A673 (cell line): ENCODE results near the gene MMD. TPM values are rescaled to one million over a fixed set of nuclear protein-coding genes. Genes with fewer than 3 reads are reported as not detected.

Source experiments
- BruUV-seq: library from RNA; stranded (reverse); fragments of 400-500 nt; replicated peaks from 2 replicates; lab custom pipeline; 2021; lab: Mats Ljungman, UMichigan
- CTCF ChIA-PET: fragments of 300-600 bp; sonication (Branson Sonifier 250); formaldehyde crosslinking; loops from one replicate; lab custom pipeline; 2022; ENCODE audit warnings: antibody characterized with exemption; lab: Charles Lee
- POLR2A ChIA-PET: fragments of 300-600 bp; sonication (Branson Sonifier 250); formaldehyde crosslinking; loops from one replicate; lab custom pipeline; 2022; ENCODE audit warnings: antibody characterized with exemption; ENCODE audit not compliant: low non-redundant PET; lab: Charles Lee
- DNase-seq: peaks from one replicate; pipeline ENCODE4 v3.0.0-alpha.2; 2015; ENCODE audit warnings: low spot score
- H3K27ac ChIP-seq: fragments of 200-600 bp; sonication (generic); 2 replicates; pipeline ENCODE4 v1.5.1; 2016; ENCODE audit warnings: mixed run types, low read depth, mild to moderate bottlenecking, mixed read lengths, antibody characterized with exemption, low read length; ENCODE audit not compliant: poor library complexity, severe bottlenecking
- H3K27me3 ChIP-seq: fragments of 200-600 bp; sonication (generic); replicated peaks from 2 replicates; pipeline ENCODE4 v1.6.1; 2017; ENCODE audit warnings: mixed run types, low read depth, mild to moderate bottlenecking, mixed read lengths, antibody characterized with exemption, low read length; ENCODE audit not compliant: insufficient read depth, poor library complexity
- H3K36me3 ChIP-seq: fragments of 200-600 bp; sonication (generic); 2 replicates; pipeline ENCODE4 v1.6.1; 2016; ENCODE audit warnings: mixed run types, mild to moderate bottlenecking, mixed read lengths, antibody characterized with exemption, low read length; ENCODE audit not compliant: insufficient read depth, poor library complexity, severe bottlenecking
- H3K4me1 ChIP-seq: fragments of 200-600 bp; sonication (generic); 2 replicates; pipeline ENCODE4 v1.6.1; 2017; ENCODE audit warnings: mixed run types, mild to moderate bottlenecking, mixed read lengths, antibody characterized with exemption, low read length; ENCODE audit not compliant: insufficient read depth, poor library complexity, severe bottlenecking
- H3K4me3 ChIP-seq: fragments of 200-600 bp; sonication (generic); 2 replicates; pipeline ENCODE4 v1.5.1; 2016; ENCODE audit warnings: low read depth, mixed run types, mild to moderate bottlenecking, mixed read lengths, low read length; ENCODE audit not compliant: poor library complexity, severe bottlenecking
- H3K9me3 ChIP-seq: fragments of 200-600 bp; sonication (generic); 2 replicates; pipeline ENCODE4 v1.6.1; 2016; ENCODE audit warnings: mixed run types, low read depth, mild to moderate bottlenecking, mixed read lengths, antibody characterized with exemption, low read length; ENCODE audit not compliant: poor library complexity, severe bottlenecking
- EZH2 ChIP-seq: fragments of 200-600 bp; sonication (generic); IDR thresholded peaks from 2 replicates; pipeline ENCODE4 v1.6.1; 2017; ENCODE audit warnings: borderline replicate concordance, low read depth, mild to moderate bottlenecking, mixed read lengths, antibody characterized with exemption, low read length; ENCODE audit not compliant: poor library complexity, severe bottlenecking
- intact Hi-C: fragments of 100-400 bp; cut with micrococcal nuclease; formaldehyde crosslinking; loops from one replicate; pipeline ENCODE4 v1.10.0; 2022; ENCODE audit not compliant: unreplicated experiment
- total RNA-seq: library from RNA; stranded (reverse); gene quantifications from 2 replicates; pipeline ENCODE4 v1.2.3, GENCODE V29; 2021
- TF ChIP-seq, protein P1 (sequence below): fragments of 300-800, 200-600 bp; sonication (generic); conservative IDR thresholded peaks from 2 replicates; pipeline ENCODE4 v1.5.1; 2017; ENCODE audit warnings: low read depth, mild to moderate bottlenecking, antibody characterized with exemption, low read length, moderate library complexity, mixed read lengths

MMD gene
- total RNA-seq, 1 experiment from 2014 or later, result 24.9 TPM

DNA sequence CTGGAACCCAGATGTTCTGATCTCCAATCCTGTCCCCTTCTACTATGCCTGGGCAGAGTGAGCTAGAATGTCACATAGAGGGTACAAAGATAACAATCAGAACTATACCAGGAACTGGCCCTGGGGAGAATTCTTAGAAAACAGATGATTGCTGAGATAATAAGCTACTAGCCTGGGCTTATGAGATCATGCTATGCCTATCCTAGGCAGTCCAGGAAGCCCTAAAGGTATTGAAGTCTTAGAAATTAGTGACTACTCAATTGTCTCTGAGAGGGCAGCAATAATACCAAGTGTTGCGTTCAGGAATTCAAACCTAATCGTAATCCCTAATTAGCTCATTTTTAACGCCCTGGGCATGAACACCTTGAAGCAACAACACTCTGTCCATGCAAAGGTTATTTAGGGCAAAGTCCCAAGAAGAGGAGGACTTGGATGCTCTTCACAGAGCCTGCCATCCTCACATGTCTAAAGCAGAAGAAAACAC lies 77.1 kb downstream of the MMD start:
- CTCF ChIA-PET, result interaction anchor here (1.2 kb wide), 1 partner anchor 12 kb away, joined by 5 read pairs; no protein-coding TSS in a partner anchor
- TF ChIP-seq, protein P1, sequence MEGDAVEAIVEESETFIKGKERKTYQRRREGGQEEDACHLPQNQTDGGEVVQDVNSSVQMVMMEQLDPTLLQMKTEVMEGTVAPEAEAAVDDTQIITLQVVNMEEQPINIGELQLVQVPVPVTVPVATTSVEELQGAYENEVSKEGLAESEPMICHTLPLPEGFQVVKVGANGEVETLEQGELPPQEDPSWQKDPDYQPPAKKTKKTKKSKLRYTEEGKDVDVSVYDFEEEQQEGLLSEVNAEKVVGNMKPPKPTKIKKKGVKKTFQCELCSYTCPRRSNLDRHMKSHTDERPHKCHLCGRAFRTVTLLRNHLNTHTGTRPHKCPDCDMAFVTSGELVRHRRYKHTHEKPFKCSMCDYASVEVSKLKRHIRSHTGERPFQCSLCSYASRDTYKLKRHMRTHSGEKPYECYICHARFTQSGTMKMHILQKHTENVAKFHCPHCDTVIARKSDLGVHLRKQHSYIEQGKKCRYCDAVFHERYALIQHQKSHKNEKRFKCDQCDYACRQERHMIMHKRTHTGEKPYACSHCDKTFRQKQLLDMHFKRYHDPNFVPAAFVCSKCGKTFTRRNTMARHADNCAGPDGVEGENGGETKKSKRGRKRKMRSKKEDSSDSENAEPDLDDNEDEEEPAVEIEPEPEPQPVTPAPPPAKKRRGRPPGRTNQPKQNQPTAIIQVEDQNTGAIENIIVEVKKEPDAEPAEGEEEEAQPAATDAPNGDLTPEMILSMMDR, result no peak
- no peak for TF ChIP-seq EZH2

DNA sequence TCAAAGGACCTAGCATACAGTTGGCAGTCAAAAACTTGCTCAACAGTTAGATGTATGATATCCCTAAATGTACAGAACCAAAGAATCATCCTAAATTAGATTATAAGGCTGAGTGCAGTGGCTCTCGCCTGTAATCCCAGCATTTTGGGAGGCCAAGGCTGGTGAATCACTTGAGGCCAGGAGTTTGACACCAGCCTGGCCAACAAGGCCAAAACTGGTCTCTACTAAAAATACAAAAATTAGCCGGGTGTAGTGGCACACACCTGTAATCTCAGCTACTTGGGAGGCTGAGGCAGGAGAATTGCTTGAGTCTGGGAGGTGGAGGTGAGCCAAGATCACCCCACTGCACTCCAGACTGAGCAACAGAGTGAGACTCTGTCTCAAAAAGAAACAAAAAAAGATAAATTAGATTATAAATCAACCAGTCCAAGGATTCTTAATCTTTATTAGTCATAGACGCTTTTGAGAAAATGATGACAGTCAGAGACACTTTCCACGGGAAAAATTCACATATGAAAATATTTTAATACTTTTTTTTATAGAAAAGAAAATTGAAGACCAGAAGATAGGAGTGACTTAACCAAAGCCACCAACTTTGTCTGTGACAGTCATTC lies 77.6 kb downstream of the MMD start:
- H3K27ac ChIP-seq, result no peak overlapping the region
- H3K4me3 ChIP-seq, result no peak overlapping the region
- TF ChIP-seq, protein P1, result no peak
- TF ChIP-seq EZH2, result no peak
- no peaks in the 10 kb centered on the region for H3K27me3 ChIP-seq
- POLR2A ChIA-PET, result interaction anchor here (0.7 kb wide), 1 partner anchor 9 kb away, joined by 4 read pairs; no protein-coding TSS in a partner anchor
- no peak for DNase-seq
- H3K36me3 ChIP-seq, result no peaks in the 10 kb centered on the region
- H3K4me1 ChIP-seq, result peaks cover 15% of the 10 kb centered on the region
- intact Hi-C loops, result no loop called here
- no TSS peak for BruUV-seq
- CTCF ChIA-PET, result interaction anchor here (1.2 kb wide), 1 partner anchor 13 kb away, joined by 5 read pairs; no protein-coding TSS in a partner anchor
- no peaks in the 10 kb centered on the region for H3K9me3 ChIP-seq

More for the DNA sequence above, 77.1 kb downstream of the MMD start:
- Histone ChIP-seq H3K27ac (no peak overlapping the region), H3K4me3 (no peak overlapping the region), H3K9me3 (no peaks in the 10 kb centered on the region), H3K36me3 (no peaks in the 10 kb centered on the region), H3K27me3 (no peaks in the 10 kb centered on the region), H3K4me1 (peaks cover 19% of the 10 kb centered on the region)
- DNase-seq, result no peak
- intact Hi-C loops, result no loop called here
- no TSS peak for BruUV-seq
- POLR2A ChIA-PET, result interaction anchor here (0.7 kb wide), 1 partner anchor 9 kb away, joined by 4 read pairs; no protein-coding TSS in a partner anchor

DNA sequence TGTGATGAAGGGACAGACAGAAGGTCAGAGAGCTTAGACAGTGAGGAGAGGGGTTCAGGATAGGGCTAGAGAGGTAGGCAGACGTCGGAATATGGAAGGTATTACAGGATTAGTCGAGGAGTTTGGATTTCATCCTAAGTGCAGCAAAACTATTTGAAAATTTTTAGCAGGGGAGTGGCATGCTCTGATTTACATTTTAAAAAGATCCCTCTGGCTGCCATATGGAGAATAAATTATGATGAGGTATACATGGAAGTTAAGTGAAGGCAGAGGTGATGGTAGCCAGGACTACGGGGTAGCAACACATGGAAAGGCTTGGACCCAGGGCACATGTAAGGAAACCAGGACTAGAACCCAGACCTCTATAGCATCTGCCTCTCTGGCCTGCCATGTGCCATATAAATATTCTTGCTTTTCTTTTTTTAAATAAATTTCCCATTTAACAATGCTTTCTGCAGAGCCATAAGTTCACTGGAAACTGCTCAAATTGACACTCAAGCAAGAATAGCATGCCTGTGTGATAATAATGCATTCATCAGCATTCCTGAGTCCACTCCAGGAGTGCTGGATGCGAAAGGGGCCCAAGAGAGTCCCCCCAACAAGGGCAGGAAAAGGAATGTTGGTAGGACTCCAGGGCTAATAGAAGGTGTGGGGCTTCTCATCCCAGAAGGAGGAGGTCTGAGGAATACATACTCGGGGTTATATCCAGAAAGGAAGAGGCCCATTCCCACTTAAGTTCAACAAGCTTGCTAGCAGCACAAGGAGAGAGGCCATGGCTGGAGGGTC lies 78.6 kb downstream of the MMD start:
- Histone ChIP-seq H3K27me3 (no peaks in the 10 kb centered on the region), H3K36me3 (no peaks in the 10 kb centered on the region), H3K4me3 (no peak overlapping the region), H3K4me1 (peaks cover 7% of the 10 kb centered on the region), H3K27ac (no peak overlapping the region), H3K9me3 (no peaks in the 10 kb centered on the region)
- CTCF ChIA-PET, result no interaction called here
- BruUV-seq, result no TSS peak
- intact Hi-C loops, result no loop called here
- no peak for TF ChIP-seq EZH2
- TF ChIP-seq, protein P1, result no peak
- POLR2A ChIA-PET, result no interaction called here
- no peak for DNase-seq

Other genes with a start within 250 kb of the MMD start
- gene HLF, start 156.9 kb downstream of the MMD start, total RNA-seq, result 3.2 and 5.1 TPM in 2 replicates
- not detected in 2 replicates for gene SMIM36, start 89.6 kb upstream of the MMD start, total RNA-seq